ENCODE results near the gene PHF19. TPM values are rescaled to one million over a fixed set of nuclear protein-coding genes. Genes with fewer than 3 reads are reported as not detected.

PHF19 gene
- total RNA-seq, 1 donor from 2014 or later: 24.4 TPM

DNA sequence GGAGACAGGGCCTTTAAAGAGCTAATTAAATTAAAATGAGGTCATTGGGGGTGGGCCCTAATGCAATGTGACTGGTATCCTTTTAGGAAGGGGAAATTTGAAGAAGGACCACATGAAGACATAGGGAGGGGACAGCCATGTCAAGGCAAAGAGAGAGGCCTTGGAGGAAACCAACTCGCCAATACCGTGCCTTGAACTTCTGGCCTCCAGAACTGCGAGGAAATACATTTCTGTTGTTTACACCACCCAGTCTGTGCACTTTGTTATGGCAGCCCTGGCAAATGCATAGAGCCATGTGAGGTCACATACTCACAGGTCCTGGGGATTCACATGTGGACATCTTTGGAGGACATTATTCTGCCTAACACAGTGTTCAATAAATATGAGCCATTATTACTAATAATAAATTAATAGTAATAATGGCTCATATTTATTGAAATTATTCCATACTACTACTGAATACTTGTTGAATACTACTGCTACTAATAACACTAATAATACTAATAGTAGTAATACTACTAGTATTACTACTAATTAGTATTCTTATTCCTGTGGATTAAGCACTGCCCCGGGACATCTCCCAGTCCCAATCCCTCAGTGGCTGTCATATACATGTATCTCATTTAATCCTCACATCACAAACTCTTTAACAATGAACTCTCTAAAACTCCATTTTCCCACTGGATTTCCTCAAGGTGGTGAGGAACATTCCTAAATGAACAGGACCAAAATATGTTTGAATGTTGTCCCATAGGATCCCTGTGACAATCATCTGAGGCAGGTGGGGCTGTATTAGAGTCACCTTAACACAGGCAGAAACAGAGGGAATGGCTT is 41.2 kb upstream of the PHF19 start:
- peaks cover 2% of the 10 kb centered on the region for H3K36me3 ChIP-seq
- intact Hi-C loops (cut with DNase I): no loop called here
- DNase-seq (no peak), ATAC-seq (no peak)
- peaks cover 39% of the 10 kb centered on the region for H3K4me1 ChIP-seq
- no peak overlapping the region for H3K4me3 ChIP-seq
- no peaks in the 10 kb centered on the region for H3K9me3 ChIP-seq
- TF ChIP-seq, protein P1, sequence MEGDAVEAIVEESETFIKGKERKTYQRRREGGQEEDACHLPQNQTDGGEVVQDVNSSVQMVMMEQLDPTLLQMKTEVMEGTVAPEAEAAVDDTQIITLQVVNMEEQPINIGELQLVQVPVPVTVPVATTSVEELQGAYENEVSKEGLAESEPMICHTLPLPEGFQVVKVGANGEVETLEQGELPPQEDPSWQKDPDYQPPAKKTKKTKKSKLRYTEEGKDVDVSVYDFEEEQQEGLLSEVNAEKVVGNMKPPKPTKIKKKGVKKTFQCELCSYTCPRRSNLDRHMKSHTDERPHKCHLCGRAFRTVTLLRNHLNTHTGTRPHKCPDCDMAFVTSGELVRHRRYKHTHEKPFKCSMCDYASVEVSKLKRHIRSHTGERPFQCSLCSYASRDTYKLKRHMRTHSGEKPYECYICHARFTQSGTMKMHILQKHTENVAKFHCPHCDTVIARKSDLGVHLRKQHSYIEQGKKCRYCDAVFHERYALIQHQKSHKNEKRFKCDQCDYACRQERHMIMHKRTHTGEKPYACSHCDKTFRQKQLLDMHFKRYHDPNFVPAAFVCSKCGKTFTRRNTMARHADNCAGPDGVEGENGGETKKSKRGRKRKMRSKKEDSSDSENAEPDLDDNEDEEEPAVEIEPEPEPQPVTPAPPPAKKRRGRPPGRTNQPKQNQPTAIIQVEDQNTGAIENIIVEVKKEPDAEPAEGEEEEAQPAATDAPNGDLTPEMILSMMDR (IDR thresholded peaks at IDR 0.05): no peak
- peak overlapping the region; percentile 62 for H3K27ac ChIP-seq
- H3K27me3 ChIP-seq (ENCODE audit: low read depth): no peaks in the 10 kb centered on the region

DNA sequence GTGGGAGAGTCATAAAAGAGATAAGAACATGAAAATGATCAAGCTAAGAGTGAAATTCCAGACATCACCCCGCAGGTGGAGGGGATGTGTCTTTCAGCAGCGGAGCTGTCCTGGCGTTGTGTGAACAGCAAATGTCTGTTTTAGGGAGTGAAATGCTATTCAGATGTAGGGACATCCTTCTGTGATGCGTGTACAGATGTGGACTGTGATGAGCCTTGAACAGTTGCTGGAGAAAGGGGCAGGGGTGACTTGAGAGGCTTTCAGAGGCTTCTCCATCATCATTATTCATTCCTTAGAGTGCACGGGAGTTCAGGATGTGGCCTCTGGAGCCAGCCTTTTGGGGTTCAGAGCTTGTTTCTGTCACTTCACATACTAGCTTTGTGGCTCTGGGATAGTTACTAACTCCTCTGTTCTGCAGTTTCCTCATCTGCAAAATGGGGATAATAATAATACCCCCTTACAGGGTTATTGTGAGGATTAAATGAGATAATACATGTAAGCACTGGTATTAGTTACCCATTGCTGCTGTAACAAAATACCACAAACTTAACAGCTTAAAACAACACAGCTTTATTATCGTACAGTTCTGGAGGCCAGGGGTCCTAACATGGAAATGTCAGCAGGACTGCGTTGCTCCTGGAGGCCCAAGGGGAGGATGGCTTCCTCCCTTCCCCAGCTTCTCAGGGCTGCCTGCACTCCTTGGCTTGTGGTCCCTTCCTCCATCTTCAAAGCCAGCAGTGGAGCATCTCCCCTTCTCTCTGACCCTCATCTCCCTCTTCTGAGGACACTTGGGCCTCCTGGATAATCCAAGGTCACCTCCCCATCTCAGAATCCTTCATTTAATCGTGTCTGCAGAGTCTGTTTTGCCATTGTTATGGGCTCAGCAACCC is 40.2 kb upstream of the PHF19 start:
- DNase-seq (no peak), ATAC-seq (no peak)
- H3K4me3 ChIP-seq: no peak overlapping the region
- no peaks in the 10 kb centered on the region for H3K27me3 ChIP-seq (ENCODE audit: low read depth)
- intact Hi-C loops (cut with DNase I): no loop called here
- TF ChIP-seq, protein P1 (IDR thresholded peaks at IDR 0.05): no peak
- no peaks in the 10 kb centered on the region for H3K9me3 ChIP-seq
- H3K4me1 ChIP-seq: peaks cover 39% of the 10 kb centered on the region
- H3K36me3 ChIP-seq: peaks cover 10% of the 10 kb centered on the region
- H3K27ac ChIP-seq: peak overlapping the region; percentile 31

DNA sequence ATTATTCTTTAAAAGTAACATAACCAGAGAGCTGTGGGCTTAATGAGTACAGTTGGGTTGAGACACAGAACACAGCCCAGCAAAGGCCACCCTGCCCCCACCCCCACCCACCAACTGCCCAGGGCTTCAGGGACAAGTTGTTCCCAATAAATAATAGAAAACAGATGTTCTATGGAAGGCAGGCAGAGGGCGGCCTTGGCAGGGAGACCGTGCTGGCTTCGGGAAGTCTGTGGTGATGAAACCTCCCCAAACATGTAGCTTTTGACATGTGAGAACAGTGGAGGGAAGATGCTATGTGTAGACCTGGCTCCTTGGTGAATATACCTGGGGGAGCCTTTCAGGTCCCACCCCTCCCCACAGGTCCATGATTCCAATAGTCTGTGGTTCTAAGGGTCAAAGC is 39.6 kb upstream of the PHF19 start:
- H3K27me3 ChIP-seq (ENCODE audit: low read depth): no peaks in the 10 kb centered on the region
- peak; percentile 22 to 49 for ATAC-seq
- H3K27ac ChIP-seq: peak overlapping the region; percentile 31
- intact Hi-C loops (cut with DNase I): no loop called here
- H3K4me3 ChIP-seq: no peak overlapping the region
- TF ChIP-seq, protein P1 (IDR thresholded peaks at IDR 0.05): no peak
- H3K9me3 ChIP-seq: no peaks in the 10 kb centered on the region
- H3K36me3 ChIP-seq: peaks cover 10% of the 10 kb centered on the region
- peaks cover 39% of the 10 kb centered on the region for H3K4me1 ChIP-seq
- DNase-seq: no peak

DNA sequence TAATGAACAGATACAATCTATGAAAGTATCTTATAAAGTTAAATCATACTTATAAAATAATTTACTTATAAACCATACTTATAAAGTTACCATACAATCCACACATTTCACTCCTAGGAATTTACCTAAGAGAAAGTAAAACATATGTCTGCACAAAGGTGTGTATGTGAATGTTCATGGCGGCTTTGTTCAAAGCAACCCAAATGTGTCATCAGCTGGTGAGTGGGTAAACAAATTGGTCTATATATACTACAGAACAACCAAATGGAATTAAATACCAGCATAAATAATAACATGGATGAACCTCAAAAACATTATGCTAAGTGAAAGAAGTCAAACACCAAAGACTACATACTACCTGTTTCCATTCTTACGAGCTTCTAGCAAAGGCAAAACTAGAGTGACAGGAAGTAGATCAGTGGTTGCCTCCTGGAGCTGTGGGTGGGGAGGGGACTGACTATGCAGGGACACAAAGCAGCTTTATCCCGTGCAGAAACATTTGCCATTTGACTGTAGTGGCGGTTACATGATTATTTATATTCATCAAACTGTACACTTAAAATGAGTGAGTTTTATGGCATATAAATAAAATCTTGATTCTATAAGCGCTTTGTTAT is 39.0 kb upstream of the PHF19 start:
- ATAC-seq (no peak), DNase-seq (no peak)
- H3K27ac ChIP-seq: peak overlapping the region; percentile 2
- H3K27me3 ChIP-seq (ENCODE audit: low read depth): no peaks in the 10 kb centered on the region
- peaks cover 36% of the 10 kb centered on the region for H3K4me1 ChIP-seq
- no peaks in the 10 kb centered on the region for H3K9me3 ChIP-seq
- H3K4me3 ChIP-seq: no peak overlapping the region
- H3K36me3 ChIP-seq: peaks cover 14% of the 10 kb centered on the region
- TF ChIP-seq, protein P1 (IDR thresholded peaks at IDR 0.05): no peak
- intact Hi-C loops (cut with DNase I): no loop called here

DNA sequence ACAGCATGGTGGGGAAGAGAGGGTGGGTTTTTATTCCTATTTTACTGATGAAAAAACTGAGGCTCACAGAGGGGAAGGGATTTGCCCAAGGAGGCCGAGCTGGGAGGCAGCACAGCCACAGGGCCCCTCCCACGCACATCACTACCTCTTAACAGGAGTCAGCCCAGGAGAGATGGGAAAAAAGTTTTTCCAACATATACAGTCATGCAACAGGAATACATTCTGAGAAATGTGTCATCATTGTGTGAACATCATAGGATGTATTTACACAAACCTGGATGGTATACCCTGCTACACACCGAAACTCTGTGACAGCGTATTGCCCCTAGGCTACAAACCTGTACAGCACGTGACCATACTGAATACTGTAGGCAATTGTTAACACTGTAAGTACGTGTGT is 38.0 kb upstream of the PHF19 start:
- peaks cover 18% of the 10 kb centered on the region for H3K36me3 ChIP-seq
- DNase-seq: no peak
- no peak overlapping the region for H3K27ac ChIP-seq
- intact Hi-C loops (cut with DNase I): no loop called here
- H3K9me3 ChIP-seq: no peaks in the 10 kb centered on the region
- no peak overlapping the region for H3K4me3 ChIP-seq
- H3K4me1 ChIP-seq: peaks cover 30% of the 10 kb centered on the region
- H3K27me3 ChIP-seq (ENCODE audit: low read depth): no peaks in the 10 kb centered on the region
- no peak for ATAC-seq
- TF ChIP-seq, protein P1 (IDR thresholded peaks at IDR 0.05): no peak
